ENCODE data around the gene CFAP126. TPM values are rescaled to one million over a fixed set of nuclear protein-coding genes. Genes with fewer than 3 reads are reported as not detected.

The CFAP126 gene
- total RNA-seq, 1 experiment from 2014 or later = not detected

GRCh38 chr1:161342821-161343220, 24.9 kb downstream of the CFAP126 start:
- Histone ChIP-seq H3K4me1 (ENCODE audit: insufficient read depth, low read length) (no peaks in the 10 kb centered on the region), H3K79me1 (ENCODE audit: insufficient read depth, low read depth, low read length, poor library complexity, severe bottlenecking) (no peaks in the 10 kb centered on the region), H3K9me3 (ENCODE audit: control insufficient read depth, low read depth, low read length) (no peaks in the 10 kb centered on the region), H2BK20ac (ENCODE audit: low read depth, low read length, poor library complexity, severe bottlenecking) (no peak overlapping the region), H3K27ac (ENCODE audit: insufficient read length, low read depth, low read length) (no peak overlapping the region), H3T11ph (ENCODE audit: low read length) (no peak overlapping the region), H2BK120ac (ENCODE audit: low read depth, low read length, poor library complexity, severe bottlenecking) (no peak overlapping the region), H2BK5ac (ENCODE audit: insufficient read length, low read length) (no peak overlapping the region), H2BK12ac (ENCODE audit: insufficient read length, low read depth, low read length) (no peak overlapping the region), H4K8ac (replicated peaks; ENCODE audit: insufficient read length, low read depth, low read length) (no peak overlapping the region), H3K79me2 (ENCODE audit: insufficient read depth, low read length) (no peaks in the 10 kb centered on the region), H4K5ac (ENCODE audit: insufficient read length, low read depth, low read length) (no peak overlapping the region), H3K4ac (ENCODE audit: low read depth, low read length) (no peak overlapping the region), H3K23me2 (ENCODE audit: insufficient read length, low read depth, low read length, poor library complexity, severe bottlenecking) (no peaks in the 10 kb centered on the region), H2BK15ac (ENCODE audit: low read depth, low read length) (no peak overlapping the region), H3K18ac (ENCODE audit: insufficient read length, low read depth, low read length) (no peak overlapping the region), H2AK5ac (ENCODE audit: insufficient read length, low read length) (no peak overlapping the region), H2AFZ (ENCODE audit: low read length) (no peak overlapping the region), H3K14ac (ENCODE audit: insufficient read depth, low read length) (no peak overlapping the region), H3K4me2 (ENCODE audit: insufficient read depth, insufficient read length, low read length) (no peak overlapping the region), H3K9ac (ENCODE audit: extremely low read depth, insufficient read length, low read length) (no peak overlapping the region), H4K20me1 (ENCODE audit: control insufficient read depth, insufficient read depth, insufficient read length) (no peaks in the 10 kb centered on the region), H4K91ac (ENCODE audit: insufficient read length, low read depth, low read length) (no peak overlapping the region), H3K56ac (ENCODE audit: insufficient read length, low read depth, low read length) (no peak overlapping the region), H3K23ac (ENCODE audit: insufficient read length, low read depth, low read length) (no peak overlapping the region), H3K27me3 (ENCODE audit: insufficient read depth, low read length) (no peaks in the 10 kb centered on the region)
- no CpG with 5 or more reads among the region's 5 CpGs for WGBS (ENCODE audit: extremely low coverage, insufficient read length, low lambda C conversion rate)
- peaks cover 17 to 64% (median 57%) of the 10 kb centered on the region in 3 experiments; a peak in 6 of 7 replicates for H3K36me3 Mint-ChIP-seq (ENCODE audit: insufficient read depth in 1 of 3, low read depth in 3 of 3)
- DNase-seq = no peak
- TF ChIP-seq, protein P1, sequence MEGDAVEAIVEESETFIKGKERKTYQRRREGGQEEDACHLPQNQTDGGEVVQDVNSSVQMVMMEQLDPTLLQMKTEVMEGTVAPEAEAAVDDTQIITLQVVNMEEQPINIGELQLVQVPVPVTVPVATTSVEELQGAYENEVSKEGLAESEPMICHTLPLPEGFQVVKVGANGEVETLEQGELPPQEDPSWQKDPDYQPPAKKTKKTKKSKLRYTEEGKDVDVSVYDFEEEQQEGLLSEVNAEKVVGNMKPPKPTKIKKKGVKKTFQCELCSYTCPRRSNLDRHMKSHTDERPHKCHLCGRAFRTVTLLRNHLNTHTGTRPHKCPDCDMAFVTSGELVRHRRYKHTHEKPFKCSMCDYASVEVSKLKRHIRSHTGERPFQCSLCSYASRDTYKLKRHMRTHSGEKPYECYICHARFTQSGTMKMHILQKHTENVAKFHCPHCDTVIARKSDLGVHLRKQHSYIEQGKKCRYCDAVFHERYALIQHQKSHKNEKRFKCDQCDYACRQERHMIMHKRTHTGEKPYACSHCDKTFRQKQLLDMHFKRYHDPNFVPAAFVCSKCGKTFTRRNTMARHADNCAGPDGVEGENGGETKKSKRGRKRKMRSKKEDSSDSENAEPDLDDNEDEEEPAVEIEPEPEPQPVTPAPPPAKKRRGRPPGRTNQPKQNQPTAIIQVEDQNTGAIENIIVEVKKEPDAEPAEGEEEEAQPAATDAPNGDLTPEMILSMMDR (conservative IDR thresholded peaks at IDR 0.05) = no peak
- no peaks in the 10 kb centered on the region for H3K27me3 Mint-ChIP-seq (ENCODE audit: low read depth)
- H3K4me1 Mint-ChIP-seq = no peaks in the 10 kb centered on the region
- H3K9me3 Mint-ChIP-seq = no peaks in the 10 kb centered on the region
- no peak overlapping the region for H3K27ac Mint-ChIP-seq
- no peak overlapping the region for H3K4me3 Mint-ChIP-seq

Data from H9 (cell line).